Measurements from ENCODE around the gene TXNRD1. TPM values are rescaled to one million over a fixed set of nuclear protein-coding genes. Genes with fewer than 3 reads are reported as not detected.

TXNRD1 gene
- polyA plus RNA-seq, 5 donors = 51.0 to 77.5 (median 58.8) TPM

- DNase-seq = no peak
These were observed 129.9 kb downstream of the TXNRD1 start for GRCh38 chr12:104345234-104346066.

DNA sequence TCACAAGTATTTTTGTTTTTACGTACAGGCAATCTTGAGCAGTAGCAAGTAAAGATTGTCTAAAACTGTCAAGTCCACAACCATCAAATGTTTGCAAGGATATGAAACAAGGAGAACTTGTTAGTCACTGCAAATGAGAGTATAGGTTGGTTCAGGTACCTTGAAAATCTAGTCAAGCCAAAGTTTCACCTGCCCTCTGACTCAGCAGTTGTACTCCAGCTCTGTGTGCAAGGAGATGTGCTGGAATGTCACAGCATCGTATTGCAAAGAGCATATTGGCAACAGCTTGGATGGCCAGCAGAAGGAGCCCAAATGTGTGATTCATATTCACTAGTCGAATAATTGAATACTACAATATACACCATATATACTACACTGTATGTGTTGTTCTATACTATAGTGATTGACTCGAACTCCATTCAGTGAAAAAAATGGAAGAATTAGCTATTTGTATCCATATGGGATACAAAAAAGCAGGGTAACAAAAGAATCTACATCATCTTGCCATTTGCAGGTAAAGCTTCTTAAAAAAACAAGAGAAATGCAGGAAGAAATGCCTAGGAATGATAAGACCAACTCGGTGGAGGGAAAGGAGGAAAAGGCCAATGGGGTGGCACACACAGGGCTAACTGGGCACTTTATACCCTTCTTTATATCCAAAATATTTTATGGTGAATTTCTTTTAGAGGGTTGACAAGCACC is 131.9 kb downstream of the TXNRD1 start:
- no peak for DNase-seq

- no peak for DNase-seq
These were observed 132.9 kb downstream of the TXNRD1 start for GRCh38 chr12:104348283-104348993.

DNA sequence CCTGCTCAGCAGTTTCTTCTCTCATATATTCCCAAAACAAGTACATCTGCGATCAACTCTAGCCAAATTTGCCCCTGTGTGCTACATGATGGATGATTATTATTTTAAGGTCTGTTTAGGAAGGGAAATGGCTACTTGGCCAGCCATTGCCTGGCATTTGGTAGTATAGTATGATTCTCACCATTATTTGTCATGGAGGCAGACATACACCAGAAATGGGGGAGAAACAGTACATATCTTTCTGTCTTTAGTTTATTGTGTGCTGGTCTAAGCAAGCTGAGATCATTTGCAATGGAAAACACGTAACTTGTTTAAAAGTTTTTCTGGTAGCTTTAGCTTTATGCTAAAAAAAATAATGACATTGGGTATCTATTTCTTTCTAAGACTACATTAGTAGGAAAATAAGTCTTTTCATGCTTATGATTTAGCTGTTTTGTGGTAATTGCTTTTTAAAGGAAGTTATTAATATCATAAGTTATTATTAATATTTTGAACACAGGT is 133.5 kb downstream of the TXNRD1 start:
- DNase-seq = no peak

DNA sequence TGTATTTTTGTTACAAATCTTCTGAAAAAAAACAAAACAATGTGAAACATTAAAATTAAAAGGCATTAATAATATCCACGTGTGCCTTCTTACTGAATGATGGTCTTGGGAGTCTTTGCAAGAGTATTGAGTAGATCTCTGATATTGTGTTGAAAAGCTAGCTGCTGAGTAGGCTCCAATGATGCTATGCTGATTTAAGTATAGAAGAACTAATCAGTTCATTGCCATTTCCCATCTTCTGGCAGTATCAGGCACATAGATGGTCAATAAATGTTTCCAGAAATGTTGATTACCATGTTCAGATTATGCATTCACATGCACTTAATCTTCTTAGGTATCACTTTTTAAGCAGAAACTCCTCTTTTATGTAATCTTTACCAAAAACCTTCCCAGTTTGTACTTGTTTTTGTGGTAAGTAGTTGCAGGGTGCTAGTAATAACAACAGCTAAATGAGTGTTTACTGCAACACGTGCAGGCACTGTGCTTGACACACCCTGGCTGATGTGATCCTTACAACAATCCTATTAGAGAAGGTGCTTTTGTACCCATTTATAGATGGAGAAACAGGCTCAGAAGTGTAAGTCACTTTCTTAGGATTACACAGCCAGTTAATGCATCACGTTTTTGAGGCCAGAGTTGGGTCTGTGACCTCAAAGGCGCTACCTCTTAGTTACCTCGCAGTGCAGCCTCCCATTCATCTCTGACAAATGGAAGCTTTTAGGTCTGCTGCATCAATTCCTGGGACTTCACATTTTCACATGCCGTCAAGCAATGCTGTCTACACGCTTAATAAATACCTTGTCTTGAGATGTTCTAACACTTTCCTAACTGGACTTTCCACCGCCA is 134.9 kb downstream of the TXNRD1 start:
- no peak for DNase-seq

GRCh38 chr12:104351057-104351983 is 135.7 kb downstream of the TXNRD1 start:
- DNase-seq = no peak

- no peak for DNase-seq
These were observed 136.6 kb downstream of the TXNRD1 start for GRCh38 chr12:104352106-104352713.

DNA sequence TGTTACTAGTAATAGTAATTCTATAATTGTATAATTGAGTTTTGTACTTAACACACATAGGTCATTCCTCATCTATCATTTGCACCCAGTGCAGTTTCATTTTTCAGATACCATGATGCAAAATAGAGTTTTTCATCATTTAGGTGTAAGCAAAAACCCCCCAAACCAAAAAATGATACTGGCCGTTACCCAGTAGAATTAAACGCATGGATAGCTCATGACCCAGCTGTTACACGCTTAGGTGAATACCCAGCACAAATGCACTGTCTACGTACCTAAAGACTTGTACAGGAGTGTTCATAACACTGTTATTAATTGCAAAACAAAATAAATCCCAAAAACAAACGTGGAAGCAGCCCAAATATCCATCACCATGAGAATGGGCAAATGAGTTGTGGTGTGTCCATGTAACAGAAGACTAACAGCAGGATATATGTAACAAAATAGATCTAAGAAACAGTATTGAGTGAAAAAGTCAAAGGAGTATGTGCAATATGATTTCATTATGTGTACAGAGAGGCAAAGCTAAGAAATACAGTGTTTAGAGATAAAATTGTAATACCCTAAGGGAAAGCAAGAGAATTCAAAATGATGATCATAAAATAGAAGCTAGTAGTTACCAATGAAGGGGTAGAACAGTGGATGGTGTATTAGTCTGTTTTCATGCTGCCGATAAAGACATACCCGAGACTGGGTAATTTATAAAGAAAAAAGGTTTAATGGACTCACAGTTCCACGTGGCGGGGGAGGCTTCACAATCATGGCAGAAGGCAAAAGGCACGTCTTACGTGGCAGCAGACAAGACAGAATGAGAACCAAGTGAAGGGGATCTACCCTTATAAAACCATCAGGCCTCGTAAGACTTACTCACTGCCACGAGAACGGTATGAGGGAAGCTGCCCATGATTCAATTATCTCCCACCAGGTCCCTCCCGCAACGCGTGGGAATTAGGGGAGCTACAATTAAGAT is 137.7 kb downstream of the TXNRD1 start:
- no peak for DNase-seq

- DNase-seq = no peak
These were observed 138.7 kb downstream of the TXNRD1 start for GRCh38 chr12:104354167-104354867.

DNA sequence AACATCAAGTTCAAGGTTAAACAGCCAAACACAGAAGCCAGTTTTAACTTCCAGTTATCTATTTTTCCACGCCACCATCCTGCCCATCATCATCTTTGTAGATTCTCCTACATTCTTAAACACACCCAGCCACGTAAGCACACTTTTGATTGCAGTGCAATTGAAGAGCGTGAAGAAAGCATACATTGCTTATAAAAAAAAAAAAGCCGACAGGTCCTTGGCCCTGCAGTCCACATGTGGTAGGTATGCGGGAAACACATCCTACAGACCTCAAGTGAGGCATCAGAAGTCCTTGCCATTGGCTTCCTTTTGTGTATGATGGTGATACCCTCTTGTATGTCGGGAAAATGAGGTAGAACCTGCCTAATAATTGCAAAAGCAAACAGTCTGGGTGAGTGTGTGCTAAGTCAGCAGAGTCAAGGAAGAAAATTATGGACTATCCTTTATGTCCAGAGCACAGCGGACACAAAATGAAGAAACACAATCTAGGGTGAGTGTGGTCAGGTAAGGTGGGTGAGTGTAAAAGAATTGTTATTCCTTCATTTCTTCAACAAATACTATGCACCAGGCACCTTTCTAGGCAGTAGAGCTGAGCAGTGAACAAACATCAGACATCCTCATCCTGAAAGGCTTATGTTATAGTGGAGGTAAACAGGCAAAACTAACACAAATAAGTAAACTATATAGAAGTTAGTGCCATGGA is 139.4 kb downstream of the TXNRD1 start:
- DNase-seq = no peak

DNA sequence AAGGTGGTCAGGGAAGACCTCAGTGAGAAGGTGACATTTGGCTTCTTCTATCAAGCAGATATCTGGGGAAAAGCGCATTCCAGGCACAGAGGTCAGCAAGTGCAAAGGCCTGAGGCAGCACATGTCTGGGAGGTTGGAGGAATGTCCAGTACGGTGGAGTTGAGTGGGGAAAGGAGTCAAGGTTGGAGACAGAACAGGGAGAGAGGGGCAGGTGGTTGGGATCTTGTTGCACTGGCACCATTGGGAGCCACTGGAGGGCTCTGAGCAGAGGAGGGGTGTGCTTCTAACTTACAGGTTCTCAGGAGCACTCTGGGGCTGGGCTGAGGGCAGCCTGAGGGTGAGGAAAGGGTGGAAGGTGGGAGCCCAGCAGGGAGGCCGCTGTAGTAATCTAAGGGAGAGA is 140.1 kb downstream of the TXNRD1 start:
- DNase-seq = no peak

- no peak for DNase-seq
These were observed 140.9 kb downstream of the TXNRD1 start for GRCh38 chr12:104356231-104357115.

DNA sequence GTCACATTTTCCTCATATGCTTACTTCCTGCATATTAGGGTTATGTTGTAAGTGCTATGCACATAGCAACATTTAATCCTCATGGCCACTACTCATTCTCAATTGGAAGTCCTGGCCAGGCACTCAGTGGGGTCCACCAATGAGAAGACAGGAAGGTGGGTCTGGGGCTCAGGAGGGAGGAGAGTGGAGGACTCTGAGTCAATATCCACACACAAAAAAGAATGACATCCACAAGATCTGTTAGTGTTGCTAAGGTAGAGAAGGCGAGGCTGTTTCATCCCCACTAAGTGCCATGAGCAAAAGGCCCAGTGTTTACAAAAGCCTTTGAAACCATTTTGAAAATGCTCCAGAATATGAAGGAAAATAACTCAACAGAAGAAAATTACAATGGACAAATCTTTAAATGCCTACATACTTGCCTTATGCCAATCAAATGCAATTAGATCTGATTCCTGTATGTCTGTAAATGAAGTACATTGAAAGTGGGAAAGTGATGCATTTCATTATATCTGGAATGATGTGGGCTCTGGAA is 141.9 kb downstream of the TXNRD1 start:
- DNase-seq = no peak

DNA sequence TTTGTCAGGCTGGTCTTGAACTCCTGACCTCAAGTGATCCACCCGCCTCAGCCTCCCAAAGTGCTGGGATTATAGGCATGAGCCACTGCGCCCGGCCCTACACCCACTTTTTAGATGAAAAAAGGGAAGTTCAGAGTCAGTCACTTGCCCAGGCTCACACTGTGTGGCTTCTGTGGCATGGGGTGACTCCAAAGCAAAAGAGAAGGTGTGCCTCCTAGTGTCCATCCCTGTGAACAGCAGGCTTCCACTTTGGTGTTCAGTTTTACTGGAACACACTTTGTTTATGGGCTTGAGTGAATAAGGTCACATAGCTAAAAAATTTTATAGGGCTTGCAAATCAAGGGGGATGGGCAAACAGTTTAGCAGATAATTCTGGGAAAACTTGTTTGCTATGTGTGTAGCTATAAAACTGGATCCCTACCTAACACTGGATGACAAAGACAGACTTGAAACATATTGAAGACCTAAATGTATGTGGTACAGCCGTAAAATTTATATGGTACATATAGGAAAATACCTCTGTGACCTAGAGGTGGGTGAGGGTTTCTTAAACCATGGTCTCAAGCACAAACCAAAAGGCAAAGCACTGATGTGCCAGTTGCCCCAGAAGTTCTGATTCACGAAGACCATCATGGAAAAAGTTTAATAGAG is 142.9 kb downstream of the TXNRD1 start:
- DNase-seq = peak in 1 of 2 donors; percentile 15

DNA sequence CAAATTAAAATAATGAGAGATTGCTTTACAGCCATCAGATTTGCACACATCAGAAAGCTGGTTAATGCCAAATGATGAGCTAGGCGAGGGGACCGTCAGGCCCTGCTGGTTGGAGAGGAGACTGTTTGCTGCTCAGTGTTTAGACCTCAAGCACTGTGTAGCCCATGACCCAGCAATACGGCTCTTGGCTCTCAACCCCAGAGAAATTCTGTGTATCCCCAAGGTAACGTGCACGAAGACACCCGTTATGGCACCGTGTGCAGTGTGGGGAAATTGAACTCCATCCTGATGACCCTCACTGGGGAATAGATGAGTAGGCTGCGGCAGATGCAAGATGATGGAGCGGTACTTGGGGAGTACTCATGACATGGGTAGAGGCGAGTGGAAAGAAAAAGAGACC is 143.6 kb downstream of the TXNRD1 start:
- DNase-seq = no peak
